Adrenal gland (tissue), 5 donors: ENCODE measurements around the gene HSPB1.
"Not testable (repeated sequence)": the region's sequence is repeated elsewhere in the genome, so short reads cannot be mapped to it uniquely, and the experiment has no call there.

Experiments used
- CTCF ChIP-seq, 6 experiments: fragments of 450-650 bp in 4 of 6; fragments of 200-600 bp in 2 of 6; sonication (generic) in 1 of 6; IDR thresholded peaks; 1 replicate in 5 of 6; 2 replicates in 1 of 6; pipeline versions ENCODE4 v1.5.1 to v1.8.0; 2016 to 2021; ENCODE audit warnings: antibody characterized with exemption in 6 of 6, mild to moderate bottlenecking in 2 of 6, moderate library complexity in 1 of 6
- POLR2A ChIP-seq, 2 donors: fragments of 450-650 bp; IDR thresholded peaks; one replicate each; pipeline ENCODE4 v1.6.1; 2017; ENCODE audit warnings: antibody characterized with exemption in 2 of 2, mild to moderate bottlenecking in 2 of 2, moderate library complexity in 1 of 2
- donor health status: DM: no; HTN: no; CAD: no.

GRCh38 chr7:76290847-76291350 lies 11.6 kb upstream of the HSPB1 start:
- TF ChIP-seq CTCF, POLR2A (IDR thresholded peaks at IDR 0.05): not testable (repeated sequence)
